NCI-H2081 (cell line): ENCODE measurements around the gene VAC14.
"Not testable (repeated sequence)": the region's sequence is repeated elsewhere in the genome, so short reads cannot be mapped to it uniquely, and the experiment has no call there.

Experiments
- DNase-seq, 2 experiments: peaks; one replicate each; lab custom pipeline; 2025; lab: John Stamatoyannopoulos, UW

VAC14 gene

GRCh38 chr16:70644763-70645597 lies 156.0 kb downstream of the VAC14 start:
- DNase-seq = no peak

GRCh38 chr16:70643264-70643663 lies 157.7 kb downstream of the VAC14 start:
- DNase-seq = not testable (repeated sequence)

GRCh38 chr16:70642633-70643032 lies 158.3 kb downstream of the VAC14 start:
- DNase-seq = no peak

GRCh38 chr16:70638814-70639792 lies 161.9 kb downstream of the VAC14 start:
- no peak for DNase-seq
